Frontal cortex (tissue), 4 donors: Measurements from ENCODE around the gene BPIFA3. TPM values are rescaled to one million over a fixed set of nuclear protein-coding genes. Genes with fewer than 3 reads are reported as not detected.

Source experiments
- DNase-seq, 2 donors: peaks; one replicate each; pipeline ENCODE4 v3.0.0; 2012; ENCODE audit warnings: low spot score in 2 of 2
- FAIRE-seq: peaks from 2 replicates; lab custom pipeline; 2012; peaks lifted over from hg19 to GRCh38; lab: Jason Lieb, UNC
- total RNA-seq: library from RNA; depleted of rRNA; stranded (reverse); fragments of >200 nt; gene quantifications from one replicate; pipeline ENCODE4 v1.2.3, GENCODE V29; 2014
- donor health status: control.
- donor health status: control.
- donor health status: control.

Gene BPIFA3
- total RNA-seq, 1 donor from 2014 or later = not detected

GRCh38 chr20:33210371-33210770 is 6.8 kb upstream of the BPIFA3 start:
- FAIRE-seq (no peak), DNase-seq (no peak)

- no peak for FAIRE-seq
- DNase-seq = peak in 1 of 2 donors; percentile 36
Observed at GRCh38 chr20:33211817-33212424, 5.2 kb upstream of the BPIFA3 start.

GRCh38 chr20:33224399-33224798 is 7.2 kb downstream of the BPIFA3 start:
- no peak for DNase-seq
- FAIRE-seq = no peak

DNA sequence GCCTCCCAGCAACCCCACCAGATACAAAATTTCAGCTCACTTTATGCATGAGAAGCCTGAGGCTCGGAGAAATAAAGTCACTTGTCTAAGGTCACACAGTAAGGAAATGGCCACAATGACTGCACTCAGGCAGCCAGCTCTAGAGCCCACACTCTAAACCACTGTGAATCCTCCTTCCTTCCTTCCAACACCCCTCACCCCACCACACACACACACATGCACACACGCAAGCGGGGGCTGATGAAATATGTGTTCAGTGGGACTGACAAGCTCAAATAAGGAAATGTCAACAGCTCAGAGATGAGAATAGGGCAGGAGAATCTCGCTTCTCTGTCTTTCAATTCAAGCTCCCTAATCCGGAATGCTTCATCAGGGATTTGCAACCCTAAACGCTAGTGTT is 12.7 kb downstream of the BPIFA3 start:
- DNase-seq = no peak
- no peak for FAIRE-seq

GRCh38 chr20:33231237-33231636 is 14.1 kb downstream of the BPIFA3 start:
- FAIRE-seq (no peak), DNase-seq (no peak)

- FAIRE-seq (no peak), DNase-seq (no peak)
Observed at GRCh38 chr20:33232486-33233072, 15.4 kb downstream of the BPIFA3 start.

GRCh38 chr20:33233129-33233774 is 16.1 kb downstream of the BPIFA3 start:
- DNase-seq (no peak), FAIRE-seq (no peak)

- FAIRE-seq (no peak), DNase-seq (no peak)
Observed at GRCh38 chr20:33234050-33234449, 16.9 kb downstream of the BPIFA3 start.

GRCh38 chr20:33235696-33236095 is 18.5 kb downstream of the BPIFA3 start, which contains the start of gene BPIFA1:
BPIFA1 (plus strand) TSS chr20:33235996; CDS start chr20:33237712, 1,716 bp downstream.
- no peak for DNase-seq
- FAIRE-seq = no peak

DNA sequence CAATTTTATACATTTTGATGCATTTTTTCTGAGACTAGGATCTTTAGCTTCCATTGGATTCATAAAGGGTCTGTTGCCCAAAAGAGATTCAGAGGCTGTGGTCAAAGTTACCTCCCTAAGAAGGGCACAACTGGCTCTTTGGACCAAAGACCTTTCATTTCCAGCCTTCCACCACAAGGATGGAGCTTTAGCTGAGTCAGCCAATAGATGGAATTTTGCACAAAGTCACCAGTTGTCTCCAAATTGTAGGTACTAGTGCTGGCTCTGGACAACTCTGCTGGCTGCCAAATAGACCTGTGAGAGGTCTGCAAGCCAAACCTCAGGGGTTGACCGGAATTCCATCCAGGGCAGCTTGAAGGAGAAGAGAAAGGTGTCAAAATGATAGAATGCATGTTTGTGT is 19.2 kb downstream of the BPIFA3 start:
- FAIRE-seq (no peak), DNase-seq (no peak)

- no peak for FAIRE-seq
- no peak for DNase-seq
Observed at GRCh38 chr20:33237989-33238388, 20.8 kb downstream of the BPIFA3 start.

GRCh38 chr20:33239418-33239817 is 22.3 kb downstream of the BPIFA3 start:
- DNase-seq (no peak), FAIRE-seq (no peak)

DNA sequence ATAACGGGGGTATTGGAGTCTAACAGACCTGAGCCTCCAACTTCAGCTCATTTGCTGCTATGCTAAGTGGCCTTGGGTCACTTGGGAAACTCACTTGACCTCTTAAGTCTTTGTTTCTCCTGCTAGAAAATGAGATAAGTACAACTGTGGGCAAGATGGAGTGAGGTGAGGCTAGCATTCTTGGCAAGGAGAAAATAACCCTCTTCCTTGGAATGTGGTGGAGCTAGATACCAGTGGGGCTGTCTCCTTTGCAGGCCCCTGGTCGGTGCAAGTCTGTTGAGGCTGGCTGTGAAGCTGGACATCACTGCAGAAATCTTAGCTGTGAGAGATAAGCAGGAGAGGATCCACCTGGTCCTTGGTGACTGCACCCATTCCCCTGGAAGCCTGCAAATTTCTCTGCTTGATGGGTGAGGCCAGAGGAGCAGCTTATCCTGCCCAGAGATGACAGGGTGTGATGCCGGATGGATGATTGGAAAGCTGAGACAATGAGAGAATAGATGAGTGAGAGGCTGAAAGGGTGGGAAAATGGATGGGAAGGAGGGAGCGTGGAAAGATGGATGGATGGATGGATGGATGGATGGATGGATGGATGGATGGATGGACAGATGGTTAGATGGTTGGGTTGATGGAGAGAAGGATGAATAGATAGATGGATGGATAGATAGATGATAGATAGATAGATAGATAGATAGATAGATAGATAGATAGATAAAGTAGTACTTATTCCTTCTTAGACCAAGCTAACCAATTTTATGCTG is 23.0 kb downstream of the BPIFA3 start:
- DNase-seq (no peak), FAIRE-seq (no peak)

GRCh38 chr20:33240923-33241322 is 23.8 kb downstream of the BPIFA3 start:
- FAIRE-seq (no peak), DNase-seq (no peak)

GRCh38 chr20:33242319-33243100 is 25.4 kb downstream of the BPIFA3 start:
- FAIRE-seq (no peak), DNase-seq (no peak)

DNA sequence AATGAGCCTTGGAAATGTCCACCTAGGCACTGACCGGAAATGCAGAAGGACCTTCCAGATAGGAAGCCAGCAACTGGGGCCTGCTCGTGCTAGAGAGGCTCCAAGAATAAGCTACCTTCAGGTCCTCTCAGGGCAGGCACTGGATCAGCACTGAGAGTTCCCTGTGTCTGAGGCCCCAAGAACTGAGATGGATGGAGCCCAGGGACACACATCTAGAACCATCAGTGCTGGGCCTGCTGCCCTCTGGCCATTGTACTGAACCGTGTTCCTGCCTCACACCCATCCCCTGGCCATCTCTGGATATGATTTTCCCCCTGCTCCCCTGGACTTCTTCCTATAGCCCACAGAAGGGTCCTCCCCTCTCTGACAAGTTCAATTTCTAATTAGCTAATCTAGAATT is 28.9 kb downstream of the BPIFA3 start:
- no peak for FAIRE-seq

GRCh38 chr20:33249456-33249855 is 32.3 kb downstream of the BPIFA3 start:
- DNase-seq (no peak), FAIRE-seq (no peak)

More for the DNA sequence above, 28.9 kb downstream of the BPIFA3 start:
- DNase-seq = no peak

GRCh38 chr20:33250666-33251065 is 33.5 kb downstream of the BPIFA3 start:
- DNase-seq (no peak), FAIRE-seq (no peak)

GRCh38 chr20:33251496-33251895 is 34.3 kb downstream of the BPIFA3 start:
- DNase-seq (no peak), FAIRE-seq (no peak)

- no peak for DNase-seq
- no peak for FAIRE-seq
Observed at GRCh38 chr20:33252460-33252859, 35.3 kb downstream of the BPIFA3 start.
